ENCODE results near the gene ITGA3. TPM values are rescaled to one million over a fixed set of nuclear protein-coding genes. Genes with fewer than 3 reads are reported as not detected.
A peak's percentile ranks its signal among the peaks of the same experiment; 100 is the strongest.

Gene ITGA3
- total and polyA plus RNA-seq, 2 of the 13 experiments (the other 11 are each of a cell fraction or from before 2014, with no cell fraction given): 0.48 to 0.69 TPM

DNA sequence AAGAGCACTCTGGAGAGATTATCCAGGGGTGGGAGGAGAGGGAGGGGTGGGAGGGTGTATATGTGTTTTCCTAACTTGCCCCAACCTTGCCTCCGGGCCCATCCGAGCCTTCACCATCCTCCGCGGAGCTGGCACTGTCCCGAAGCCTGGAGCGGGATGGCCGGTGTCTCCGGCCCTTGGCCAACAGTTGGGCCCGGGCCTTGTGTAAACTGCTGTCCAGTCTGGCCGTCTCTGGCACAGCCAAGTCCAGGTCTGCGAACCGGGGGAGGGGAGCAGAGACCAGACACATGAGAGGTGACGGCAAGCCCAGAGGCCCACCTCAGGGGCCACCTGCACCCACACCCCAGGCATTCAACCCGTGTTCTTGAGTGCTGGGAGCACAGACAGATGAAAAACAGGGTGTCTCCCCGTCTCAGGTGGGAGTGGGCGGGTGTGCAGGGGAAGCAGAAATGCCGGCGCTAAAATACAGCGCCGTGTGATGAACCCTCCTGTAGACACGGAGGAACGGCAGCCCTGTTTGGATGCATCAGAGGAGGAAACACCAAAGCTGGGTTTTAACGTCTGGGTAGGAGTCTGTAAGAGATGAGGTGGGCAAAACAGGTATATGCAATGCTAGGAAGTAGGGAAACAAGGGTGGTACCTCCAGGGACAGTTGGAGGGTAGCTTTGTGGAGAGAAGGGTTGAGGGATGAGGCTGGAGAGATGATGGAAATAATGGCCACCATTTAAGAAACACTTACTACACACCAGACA is 62.3 kb downstream of the ITGA3 start:
- Histone ChIP-seq H3K27ac (ENCODE audit: extremely low read length, insufficient read depth, low read length) (no peak overlapping the region), H3K4me1 (ENCODE audit: insufficient read depth, low read length) (peaks cover 63% of the 10 kb centered on the region), H3K4me2 (ENCODE audit: low read depth, low read length) (0 out of 2 replicates have a peak overlapping the region, but pooled peaks have one; percentile 28), H3K36me3 (replicated peaks in 1 of 2; ENCODE audit: control insufficient read depth in 1 of 2, insufficient read depth in 2 of 2, low read length in 2 of 2) (no peaks in the 10 kb centered on the region), H3K4me3 (replicated peaks in 1 of 3; ENCODE audit: insufficient read depth in 1 of 3, low read depth in 2 of 3, low read length in 3 of 3) (no peak overlapping the region; a peak in 1 of 6 replicates), H2AFZ (ENCODE audit: low read length) (no peak overlapping the region), H4K20me1 (ENCODE audit: insufficient read depth, low read length) (no peaks in the 10 kb centered on the region), H3K9ac (ENCODE audit: insufficient read depth, low read depth, low read length) (no peak overlapping the region), H3K9me3 (ENCODE audit: low read length) (no peaks in the 10 kb centered on the region), H3K79me2 (ENCODE audit: insufficient read depth, low read length) (no peaks in the 10 kb centered on the region), H3K27me3 (ENCODE audit: control insufficient read depth in 1 of 2, insufficient read depth in 2 of 2, low read length in 2 of 2) (peaks cover 1 to 48% of the 10 kb centered on the region in 2 experiments; a peak in 4 of 5 replicates)
- 25% methylated on average over 13 of the region's 23 CpGs for WGBS (ENCODE audit: low lambda C conversion rate)
- ATAC-seq: peak; percentile 23
- intact Hi-C loops (cut with micrococcal nuclease; ENCODE audit: unreplicated experiment): loop anchor here (1.0 kb wide), 1 partner anchor 43 kb away; no protein-coding TSS in a partner anchor
- BruUV-seq (replicated peaks): no TSS peak
- CTCF ChIA-PET (ENCODE audit: low intra/inter-chr PET ratio, low total read pairs): no interaction called here
- in situ Hi-C loops (cut with HindIII; ENCODE audit: extremely low pct_ligation_motif_present, low pct_unique_long_range_greater_than_20kb): loop anchor here (5.0 kb wide), 1 partner anchor 44 kb away; no protein-coding TSS in a partner anchor
- POLR2A ChIA-PET: interaction anchor here (1.5 kb wide), 1 partner anchor 16 kb away, joined by 4 read pairs; no protein-coding TSS in a partner anchor
- no peak for FAIRE-seq
- DNase-seq (ENCODE audit: low spot score): no peak
- TF ChIP-seq, protein P1, sequence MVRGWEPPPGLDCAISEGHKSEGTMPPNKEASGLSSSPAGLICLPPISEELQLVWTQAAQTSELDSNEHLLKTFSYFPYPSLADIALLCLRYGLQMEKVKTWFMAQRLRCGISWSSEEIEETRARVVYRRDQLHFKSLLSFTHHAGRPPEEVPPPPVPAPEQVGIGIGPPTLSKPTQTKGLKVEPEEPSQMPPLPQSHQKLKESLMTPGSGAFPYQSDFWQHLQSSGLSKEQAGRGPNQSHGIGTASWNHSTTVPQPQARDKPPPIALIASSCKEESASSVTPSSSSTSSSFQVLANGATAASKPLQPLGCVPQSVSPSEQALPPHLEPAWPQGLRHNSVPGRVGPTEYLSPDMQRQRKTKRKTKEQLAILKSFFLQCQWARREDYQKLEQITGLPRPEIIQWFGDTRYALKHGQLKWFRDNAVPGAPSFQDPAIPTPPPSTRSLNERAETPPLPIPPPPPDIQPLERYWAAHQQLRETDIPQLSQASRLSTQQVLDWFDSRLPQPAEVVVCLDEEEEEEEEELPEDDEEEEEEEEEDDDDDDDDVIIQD (CRISPR knock-in tag; IDR thresholded peaks at IDR 0.05; ENCODE audit: low read depth): no peak
- TF ChIP-seq MAFG (CRISPR knock-in tag; IDR thresholded peaks at IDR 0.05): no peak
- TF ChIP-seq RFX3 (CRISPR knock-in tag; IDR thresholded peaks at IDR 0.05): no peak
- TF ChIP-seq, protein P2, sequence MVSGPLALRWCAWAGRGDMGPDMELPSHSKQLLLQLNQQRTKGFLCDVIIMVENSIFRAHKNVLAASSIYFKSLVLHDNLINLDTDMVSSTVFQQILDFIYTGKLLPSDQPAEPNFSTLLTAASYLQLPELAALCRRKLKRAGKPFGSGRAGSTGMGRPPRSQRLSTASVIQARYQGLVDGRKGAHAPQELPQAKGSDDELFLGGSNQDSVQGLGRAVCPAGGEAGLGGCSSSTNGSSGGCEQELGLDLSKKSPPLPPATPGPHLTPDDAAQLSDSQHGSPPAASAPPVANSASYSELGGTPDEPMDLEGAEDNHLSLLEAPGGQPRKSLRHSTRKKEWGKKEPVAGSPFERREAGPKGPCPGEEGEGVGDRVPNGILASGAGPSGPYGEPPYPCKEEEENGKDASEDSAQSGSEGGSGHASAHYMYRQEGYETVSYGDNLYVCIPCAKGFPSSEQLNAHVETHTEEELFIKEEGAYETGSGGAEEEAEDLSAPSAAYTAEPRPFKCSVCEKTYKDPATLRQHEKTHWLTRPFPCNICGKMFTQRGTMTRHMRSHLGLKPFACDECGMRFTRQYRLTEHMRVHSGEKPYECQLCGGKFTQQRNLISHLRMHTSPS (CRISPR knock-in tag; IDR thresholded peaks at IDR 0.05; ENCODE audit: low read depth): 0 out of 2 replicates have a peak, but pooled peaks have one; percentile 16
- TF ChIP-seq KAT7 (CRISPR knock-in tag; IDR thresholded peaks at IDR 0.05; ENCODE audit: borderline replicate concordance): no peak
- no peak for TF ChIP-seq RNF2 (conservative IDR thresholded peaks at IDR 0.05; ENCODE audit: low read depth)
- TF ChIP-seq SIX4 (CRISPR knock-in tag; IDR thresholded peaks at IDR 0.05): no peak
- TF ChIP-seq, protein P3, sequence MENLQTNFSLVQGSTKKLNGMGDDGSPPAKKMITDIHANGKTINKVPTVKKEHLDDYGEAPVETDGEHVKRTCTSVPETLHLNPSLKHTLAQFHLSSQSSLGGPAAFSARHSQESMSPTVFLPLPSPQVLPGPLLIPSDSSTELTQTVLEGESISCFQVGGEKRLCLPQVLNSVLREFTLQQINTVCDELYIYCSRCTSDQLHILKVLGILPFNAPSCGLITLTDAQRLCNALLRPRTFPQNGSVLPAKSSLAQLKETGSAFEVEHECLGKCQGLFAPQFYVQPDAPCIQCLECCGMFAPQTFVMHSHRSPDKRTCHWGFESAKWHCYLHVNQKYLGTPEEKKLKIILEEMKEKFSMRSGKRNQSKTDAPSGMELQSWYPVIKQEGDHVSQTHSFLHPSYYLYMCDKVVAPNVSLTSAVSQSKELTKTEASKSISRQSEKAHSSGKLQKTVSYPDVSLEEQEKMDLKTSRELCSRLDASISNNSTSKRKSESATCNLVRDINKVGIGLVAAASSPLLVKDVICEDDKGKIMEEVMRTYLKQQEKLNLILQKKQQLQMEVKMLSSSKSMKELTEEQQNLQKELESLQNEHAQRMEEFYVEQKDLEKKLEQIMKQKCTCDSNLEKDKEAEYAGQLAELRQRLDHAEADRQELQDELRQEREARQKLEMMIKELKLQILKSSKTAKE (CRISPR knock-in tag; IDR thresholded peaks at IDR 0.05; ENCODE audit: borderline replicate concordance): 0 out of 2 replicates have a peak, but pooled peaks have one; percentile 23
- no peak for TF ChIP-seq CHD4 (IDR thresholded peaks at IDR 0.05; ENCODE audit: borderline replicate concordance, low read length)
- no peak for TF ChIP-seq CAMTA2 (CRISPR knock-in tag; IDR thresholded peaks at IDR 0.05; ENCODE audit: borderline replicate concordance)
- TF ChIP-seq, protein P4, sequence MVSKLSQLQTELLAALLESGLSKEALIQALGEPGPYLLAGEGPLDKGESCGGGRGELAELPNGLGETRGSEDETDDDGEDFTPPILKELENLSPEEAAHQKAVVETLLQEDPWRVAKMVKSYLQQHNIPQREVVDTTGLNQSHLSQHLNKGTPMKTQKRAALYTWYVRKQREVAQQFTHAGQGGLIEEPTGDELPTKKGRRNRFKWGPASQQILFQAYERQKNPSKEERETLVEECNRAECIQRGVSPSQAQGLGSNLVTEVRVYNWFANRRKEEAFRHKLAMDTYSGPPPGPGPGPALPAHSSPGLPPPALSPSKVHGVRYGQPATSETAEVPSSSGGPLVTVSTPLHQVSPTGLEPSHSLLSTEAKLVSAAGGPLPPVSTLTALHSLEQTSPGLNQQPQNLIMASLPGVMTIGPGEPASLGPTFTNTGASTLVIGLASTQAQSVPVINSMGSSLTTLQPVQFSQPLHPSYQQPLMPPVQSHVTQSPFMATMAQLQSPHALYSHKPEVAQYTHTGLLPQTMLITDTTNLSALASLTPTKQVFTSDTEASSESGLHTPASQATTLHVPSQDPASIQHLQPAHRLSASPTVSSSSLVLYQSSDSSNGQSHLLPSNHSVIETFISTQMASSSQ (IDR thresholded peaks at IDR 0.05; ENCODE audit: low read depth): no peak
- TF ChIP-seq, protein P4 (CRISPR knock-in tag; IDR thresholded peaks at IDR 0.05; ENCODE audit: borderline replicate concordance): no peak
- no peak for TF ChIP-seq FOXA1 (IDR thresholded peaks at IDR 0.05)
- TF ChIP-seq FOXA1 (CRISPR knock-in tag; IDR thresholded peaks at IDR 0.05): peak; percentile 16; the same call in 1 of the 2 replicates
- no peak for TF ChIP-seq PHB2 (IDR thresholded peaks at IDR 0.05; ENCODE audit: partially characterized antibody)
